Measurements from ENCODE around the gene TASP1.

Gene TASP1

GRCh38 chr20:13344671-13345070 is 294.1 kb downstream of the TASP1 start:
- DNase-seq (ENCODE audit: low spot score), result no peak

- no peak for DNase-seq (ENCODE audit: low spot score)
These were observed 296.1 kb downstream of the TASP1 start for GRCh38 chr20:13342469-13343242.

- no peak for DNase-seq (ENCODE audit: low spot score)
These were observed 296.9 kb downstream of the TASP1 start for GRCh38 chr20:13341737-13342393.

- DNase-seq (ENCODE audit: low spot score), result no peak
These were observed 298.6 kb downstream of the TASP1 start for GRCh38 chr20:13340088-13340487.

Data from iPS-NIHi11 (cell line).